GM19025 (cell line): ENCODE measurements around the gene TACC3.

Experiments used
- ATAC-seq: cut with Tn5 transposase; IDR thresholded peaks from one replicate; pipeline ENCODE4 v1.9.1; 2021; ENCODE audit warnings: mild to moderate bottlenecking, low read depth, moderate library complexity; ENCODE audit not compliant: unreplicated experiment

Gene TACC3

GRCh38 chr4:1786544-1787362 is 65.4 kb downstream of the TACC3 start:
- no peak for ATAC-seq

- no peak for ATAC-seq
Measured at GRCh38 chr4:1787411-1788077, 66.2 kb downstream of the TACC3 start.

- no peak for ATAC-seq
Measured at GRCh38 chr4:1788254-1788973, 67.1 kb downstream of the TACC3 start.

- no peak for ATAC-seq
Measured at GRCh38 chr4:1789552-1789951, 68.2 kb downstream of the TACC3 start.

- no peak for ATAC-seq
Measured at GRCh38 chr4:1790005-1790404, 68.7 kb downstream of the TACC3 start.

- ATAC-seq = no peak
Measured at GRCh38 chr4:1792158-1792831, 71.0 kb downstream of the TACC3 start.

GRCh38 chr4:1792832-1793495 is 71.6 kb downstream of the TACC3 start, which contains the start of gene FGFR3:
TSS of gene FGFR3 (plus strand) at chr4:1793293. CDS start at chr4:1793935, 642 bp downstream.
- ATAC-seq = peak; percentile 68

- ATAC-seq = peak; percentile 22
Measured at GRCh38 chr4:1793496-1793840, 72.1 kb downstream of the TACC3 start.

- ATAC-seq = no peak
Measured at GRCh38 chr4:1793940-1794808, 72.9 kb downstream of the TACC3 start.
